Measurements from ENCODE around the gene MYRFL. TPM values are rescaled to one million over a fixed set of nuclear protein-coding genes. Genes with fewer than 3 reads are reported as not detected.

MYRFL gene
- 0.10 to 0.31 TPM in 2 of 5 replicates, not detected in the others for total RNA-seq (2022; extraction: Qiagen RNA extraction; ENCODE audit: low read depth)

GRCh38 chr12:69824966-69825560, at the start of gene MYRFL:
Gene MYRFL, plus strand, starts transcription at chr12:69825227. Its CDS starts 291 bp downstream, at chr12:69825518.

Other genes with a start within 250 kb of the MYRFL start
- 281 to 366 TPM (median 304 TPM) in 5 replicates for gene CCT2, start 239.8 kb upstream of the MYRFL start, total RNA-seq (2022; extraction: Qiagen RNA extraction; ENCODE audit: low read depth)
- gene LRRC10, start 214.3 kb upstream of the MYRFL start, total RNA-seq (2022; extraction: Qiagen RNA extraction; ENCODE audit: low read depth), result not detected in 5 replicates
- 0.97 to 1.5 TPM (median 1.2 TPM) in 5 replicates for gene BEST3, start 125.9 kb upstream of the MYRFL start, total RNA-seq (2022; extraction: Qiagen RNA extraction; ENCODE audit: low read depth)
- gene RAB3IP, start 86.4 kb upstream of the MYRFL start, total RNA-seq (2022; extraction: Qiagen RNA extraction; ENCODE audit: low read depth), result 12.4 to 18.0 TPM (median 16.5 TPM) in 5 replicates

Measured in A549 treated with GW870086 at 1 μM for 4 hours (cell line).